Femur (tissue), 1 donor: Measurements from ENCODE around the gene ANKLE1.

Source experiments
- DNase-seq: peaks from one replicate; pipeline ENCODE4 v3.0.0-alpha.2; 2017

The ANKLE1 gene

GRCh38 chr19:17309198-17309964 is 27.7 kb downstream of the ANKLE1 start, which contains the start of gene DDA1:
DDA1 (plus strand) TSS chr19:17309563; CDS start chr19:17309655, 92 bp downstream.
- peak; percentile 100 for DNase-seq

GRCh38 chr19:17309965-17310461 is 28.3 kb downstream of the ANKLE1 start:
- no peak for DNase-seq

DNA sequence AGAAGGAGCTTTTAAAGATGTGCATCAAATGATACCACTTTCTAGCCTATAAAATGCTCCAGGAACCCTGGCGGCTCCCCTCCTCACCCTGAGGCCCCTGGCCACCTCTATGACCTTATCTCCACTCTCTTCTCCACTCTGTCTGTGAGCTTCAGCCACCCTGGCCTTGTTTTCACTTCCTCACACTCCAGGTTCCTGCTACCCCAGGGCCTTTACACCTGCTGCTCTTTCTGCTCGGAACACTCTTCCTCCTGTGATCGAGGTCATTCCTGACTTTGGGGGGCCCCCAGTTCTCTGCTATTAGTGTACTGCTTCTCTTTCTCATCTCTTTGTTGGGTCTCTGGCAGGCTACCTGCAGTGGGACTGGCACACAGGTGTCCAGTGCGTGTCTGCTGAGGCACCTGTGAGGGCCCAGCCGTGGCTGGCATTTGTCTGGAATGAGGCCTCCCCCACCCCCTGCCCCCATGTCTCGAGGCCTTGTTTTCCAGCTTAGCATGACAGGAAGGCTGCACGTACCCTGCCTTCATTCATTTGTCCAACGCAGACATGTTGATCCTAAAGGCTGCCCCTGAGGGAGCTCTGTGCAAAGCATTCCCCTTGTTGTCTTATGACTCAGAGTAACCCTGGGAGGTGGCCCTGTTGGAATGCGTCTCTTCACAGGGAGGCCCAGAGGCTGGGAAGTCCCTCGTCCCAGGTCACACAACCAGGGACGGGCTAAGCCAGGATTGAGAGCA is 29.9 kb downstream of the ANKLE1 start:
- DNase-seq = no peak

- DNase-seq = no peak
Observed at GRCh38 chr19:17312189-17313113, 30.8 kb downstream of the ANKLE1 start.

- DNase-seq = peak; percentile 20
Observed at GRCh38 chr19:17314007-17314593, 32.4 kb downstream of the ANKLE1 start.

- DNase-seq = no peak
Observed at GRCh38 chr19:17318966-17319365, 37.3 kb downstream of the ANKLE1 start.

- DNase-seq = no peak
Observed at GRCh38 chr19:17319473-17320238, 38.0 kb downstream of the ANKLE1 start.

DNA sequence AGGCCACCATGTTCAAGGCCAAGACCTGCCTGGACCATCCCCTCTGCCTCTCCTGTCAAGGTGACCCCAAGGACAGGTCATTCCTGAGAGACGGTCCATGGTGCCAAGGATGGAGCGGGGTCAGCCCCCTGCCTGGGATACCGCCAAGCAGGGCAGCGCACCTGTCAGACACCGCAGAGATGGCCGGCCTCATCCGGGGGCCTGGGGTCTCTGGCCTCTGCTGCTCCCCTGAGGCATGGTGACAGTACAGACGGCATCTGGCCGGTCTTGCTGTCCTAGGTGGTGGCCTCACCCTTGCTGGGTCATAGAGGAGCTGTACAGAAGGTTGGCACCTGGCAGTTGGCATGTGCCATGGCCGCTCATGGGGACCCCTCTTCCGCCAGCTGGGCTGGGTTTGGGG is 38.7 kb downstream of the ANKLE1 start:
- DNase-seq = no peak

DNA sequence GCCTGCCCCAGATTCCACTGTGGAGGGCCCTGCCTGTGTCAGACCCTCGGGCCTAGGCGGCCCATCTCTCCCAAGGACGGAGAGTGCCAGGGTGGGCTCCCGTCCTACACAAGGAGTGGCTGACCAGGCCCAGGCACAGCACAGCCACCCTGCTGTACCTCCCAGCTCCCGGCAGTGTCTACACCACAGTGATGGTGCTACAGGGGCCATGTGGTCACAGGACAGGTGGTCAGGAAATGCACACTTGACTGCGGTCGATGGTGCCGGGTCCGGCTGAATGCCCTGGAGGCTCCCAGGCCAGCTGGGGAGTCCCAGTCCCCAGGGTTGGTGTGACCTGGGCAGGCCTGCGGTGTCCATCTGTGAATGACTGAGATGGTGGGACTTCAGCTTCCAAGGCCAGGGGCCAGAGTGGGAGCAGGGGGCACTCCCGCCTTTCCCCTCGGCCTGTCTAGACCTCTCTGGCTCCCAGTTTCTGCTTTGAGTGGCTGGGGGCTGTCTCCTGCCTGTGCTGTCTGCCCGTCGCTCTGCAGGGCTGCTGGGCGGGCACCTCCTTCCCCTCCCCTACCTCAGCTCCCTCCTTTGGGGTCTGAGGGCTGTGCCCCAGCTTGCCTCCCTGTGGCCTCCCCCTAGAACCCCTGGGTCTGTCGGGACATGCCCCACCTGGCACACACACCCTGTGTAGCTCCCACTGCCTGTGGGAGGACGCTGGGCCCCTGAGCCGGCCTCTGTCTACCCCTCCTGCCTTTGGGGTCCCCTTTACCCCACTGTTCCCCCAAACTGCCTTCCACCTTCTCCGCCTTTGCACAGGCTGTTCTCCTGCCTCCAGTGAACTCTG is 40.2 kb downstream of the ANKLE1 start:
- no peak for DNase-seq

GRCh38 chr19:17322854-17323253 is 41.2 kb downstream of the ANKLE1 start:
- no peak for DNase-seq

GRCh38 chr19:17323300-17323963 is 41.7 kb downstream of the ANKLE1 start:
- DNase-seq = no peak

- DNase-seq = no peak
Observed at GRCh38 chr19:17323964-17324332, 42.2 kb downstream of the ANKLE1 start.

DNA sequence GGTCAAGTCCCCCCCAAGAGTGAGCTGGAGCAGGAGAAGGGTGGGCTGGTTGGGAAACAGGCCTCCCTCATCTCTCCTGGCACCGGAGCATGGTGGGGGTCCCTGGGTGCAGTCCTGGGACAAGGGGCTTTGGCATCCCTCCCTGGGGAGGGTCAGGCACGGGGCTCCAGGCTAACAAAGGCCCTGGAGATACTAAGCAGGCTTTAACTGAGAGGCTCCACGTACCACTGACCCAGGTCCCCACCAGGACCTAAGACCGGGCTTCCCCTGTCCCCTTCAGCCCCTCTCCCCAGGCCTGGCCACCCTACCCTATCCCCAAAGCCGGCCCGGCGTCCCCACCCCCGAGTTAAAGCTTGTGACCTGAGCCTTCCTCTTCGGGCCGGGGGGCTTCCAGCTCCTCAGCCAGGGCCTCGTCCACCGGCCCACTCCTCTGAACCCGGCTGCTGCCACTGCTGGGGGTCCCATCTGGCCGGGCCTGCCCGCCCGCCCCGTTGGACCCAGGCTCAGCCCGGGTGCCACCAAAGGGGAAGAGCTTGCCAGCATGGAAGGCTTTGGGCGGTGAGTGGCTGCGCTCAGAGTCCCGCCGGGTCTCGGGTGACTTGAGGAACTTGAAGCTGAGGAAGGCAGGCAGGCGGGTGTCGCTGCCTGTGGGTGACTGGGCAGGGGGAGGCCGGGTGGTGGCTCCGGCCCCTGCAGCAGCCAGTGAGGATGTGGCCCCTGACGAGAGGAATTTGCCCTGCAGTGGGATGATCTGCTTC is 42.8 kb downstream of the ANKLE1 start:
- no peak for DNase-seq

DNA sequence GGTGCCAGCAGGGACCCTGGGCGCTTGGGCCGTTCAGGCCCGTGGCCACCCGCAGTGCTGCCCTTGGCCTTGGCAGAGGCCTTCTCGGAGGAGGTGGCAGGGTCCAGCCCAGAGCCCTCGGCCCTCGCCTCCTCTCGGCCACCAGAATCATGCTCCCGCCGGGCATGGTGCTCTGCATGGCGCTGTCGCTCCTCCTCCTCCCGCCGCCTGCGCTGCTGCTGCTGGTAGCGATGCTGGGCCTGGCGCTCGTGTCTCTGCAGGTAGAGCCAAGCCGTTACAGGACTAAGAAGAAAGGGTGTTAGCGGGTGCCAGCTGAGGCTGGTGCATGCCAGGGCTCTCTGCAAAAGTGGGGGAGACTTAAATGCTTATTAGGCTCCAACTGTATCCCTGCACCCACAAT is 43.4 kb downstream of the ANKLE1 start:
- no peak for DNase-seq

GRCh38 chr19:17325881-17326594 is 44.3 kb downstream of the ANKLE1 start:
- no peak for DNase-seq

DNA sequence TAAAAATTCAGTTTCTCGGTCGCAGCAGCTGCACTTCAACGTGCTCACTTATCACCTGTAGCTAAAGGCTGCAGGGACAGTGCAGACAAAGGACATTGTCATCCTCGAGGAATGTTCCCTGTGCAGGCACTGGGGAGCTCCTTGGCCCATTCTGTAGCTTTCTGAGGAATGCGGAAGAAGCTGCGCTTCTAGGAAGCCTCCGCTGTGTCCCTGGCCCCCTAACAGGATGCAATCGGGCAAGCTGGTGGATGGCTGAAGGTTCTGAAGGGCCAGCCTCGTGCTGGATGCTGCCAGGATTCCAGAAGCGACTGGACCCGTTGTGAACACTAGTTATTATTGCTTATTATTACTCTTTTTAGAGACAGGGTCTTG is 44.9 kb downstream of the ANKLE1 start:
- DNase-seq = no peak

- DNase-seq = no peak
Observed at GRCh38 chr19:17327068-17327653, 45.5 kb downstream of the ANKLE1 start.
